Measurements from ENCODE around the gene UBE3C.

DNA sequence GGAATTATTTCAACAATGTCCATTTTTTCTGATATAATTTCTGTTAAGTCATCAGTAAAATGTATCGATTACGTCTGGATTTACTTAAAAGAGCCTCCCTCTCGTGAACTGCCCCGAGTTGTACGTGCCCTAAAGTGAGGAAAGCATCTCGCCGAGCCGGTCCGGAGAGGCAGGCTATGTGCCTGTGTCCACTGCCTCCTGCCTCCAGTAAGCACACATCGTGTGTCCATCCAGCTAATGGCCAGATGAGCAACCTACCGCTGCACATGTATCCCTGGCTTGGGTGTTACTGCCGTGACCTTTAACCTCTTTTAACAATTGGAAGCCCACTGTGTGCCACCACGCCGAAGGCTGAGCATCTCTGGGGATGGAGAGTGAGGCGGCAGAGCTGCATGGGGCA lies 174.9 kb downstream of the UBE3C start:
- TF ChIP-seq GATA2 (IDR thresholded peaks at IDR 0.05; ENCODE audit: low read depth, low read length): no peak
- no peak for TF ChIP-seq GATA3 (IDR thresholded peaks at IDR 0.05; ENCODE audit: low read depth, low read length)
